HEK293T (cell line): ENCODE measurements around the gene EFCAB11.

Source experiments
- CTCF ChIA-PET: fragments of 350-600 bp; formaldehyde crosslinking; extraction: SDS; loops from one replicate; lab custom pipeline; 2021; ENCODE audit warnings: antibody characterized with exemption, inconsistent platforms; lab: Yijun Ruan, JAX
- POLR2A ChIA-PET: fragments of 350-600 bp; formaldehyde crosslinking; extraction: SDS; loops from one replicate; lab custom pipeline; 2020; ENCODE audit warnings: antibody characterized with exemption, inconsistent platforms; lab: Yijun Ruan, JAX
- DNase-seq: peaks from one replicate; pipeline ENCODE4 v3.0.0; 2012; ENCODE audit warnings: mixed read lengths; ENCODE audit errors: extremely low spot score
- ARNT ChIP-seq: fragments of 450-650 bp; IDR thresholded peaks from 2 replicates; pipeline ENCODE4 v1.6.1; 2017; ENCODE audit warnings: mild to moderate bottlenecking
- BHLHE40 ChIP-seq: fragments of 450-650 bp; IDR thresholded peaks from 2 replicates; pipeline ENCODE4 v1.6.1; 2016; ENCODE audit warnings: mild to moderate bottlenecking, moderate library complexity, borderline replicate concordance
- CTBP1 ChIP-seq: fragments of 450-650 bp; IDR thresholded peaks from 2 replicates; pipeline ENCODE4 v1.6.1; 2016; ENCODE audit warnings: borderline replicate concordance
- ELF4 ChIP-seq: fragments of 450-650 bp; IDR thresholded peaks from 2 replicates; pipeline ENCODE4 v1.6.1; 2017; ENCODE audit warnings: antibody characterized with exemption
- FOXA1 ChIP-seq: fragments of 450-650 bp; IDR thresholded peaks from 2 replicates; pipeline ENCODE4 v1.6.1; 2016; ENCODE audit warnings: mild to moderate bottlenecking
- FOXK2 ChIP-seq: fragments of 450-650 bp; IDR thresholded peaks from 2 replicates; pipeline ENCODE4 v1.6.1; 2016; ENCODE audit warnings: mild to moderate bottlenecking
- FOXM1 ChIP-seq: fragments of 450-650 bp; IDR thresholded peaks from 2 replicates; pipeline ENCODE4 v1.6.1; 2017; ENCODE audit warnings: mild to moderate bottlenecking, borderline replicate concordance
- HDGF ChIP-seq: fragments of 450-650 bp; IDR thresholded peaks from 2 replicates; pipeline ENCODE4 v1.6.1; 2017; ENCODE audit warnings: antibody characterized with exemption, borderline replicate concordance
- L3MBTL2 ChIP-seq: fragments of 450-650 bp; conservative IDR thresholded peaks from 2 replicates; pipeline ENCODE4 v1.6.1; 2016; ENCODE audit warnings: mild to moderate bottlenecking
- LEF1 ChIP-seq: fragments of 450-650 bp; IDR thresholded peaks from 2 replicates; pipeline ENCODE4 v1.6.1; 2017; ENCODE audit warnings: mild to moderate bottlenecking, borderline replicate concordance
- NFRKB ChIP-seq: fragments of 450-650 bp; IDR thresholded peaks from 2 replicates; pipeline ENCODE4 v1.6.1; 2016; ENCODE audit warnings: mild to moderate bottlenecking, moderate library complexity
- SP1 ChIP-seq: fragments of 450-650 bp; IDR thresholded peaks from 2 replicates; pipeline ENCODE4 v1.6.1; 2017
- SUZ12 ChIP-seq: fragments of 450-650 bp; IDR thresholded peaks from 2 replicates; pipeline ENCODE4 v1.6.1; 2016; ENCODE audit warnings: mild to moderate bottlenecking
- TARDBP ChIP-seq: fragments of 450-650 bp; IDR thresholded peaks from 2 replicates; pipeline ENCODE4 v1.6.1; 2016
- ZNF384 ChIP-seq: fragments of 450-650 bp; IDR thresholded peaks from 2 replicates; pipeline ENCODE4 v1.6.1; 2016
- TF ChIP-seq, protein P1 (sequence below): fragments of 450-650 bp; IDR thresholded peaks from 2 replicates; pipeline ENCODE4 v1.6.1; 2016

The EFCAB11 gene

DNA sequence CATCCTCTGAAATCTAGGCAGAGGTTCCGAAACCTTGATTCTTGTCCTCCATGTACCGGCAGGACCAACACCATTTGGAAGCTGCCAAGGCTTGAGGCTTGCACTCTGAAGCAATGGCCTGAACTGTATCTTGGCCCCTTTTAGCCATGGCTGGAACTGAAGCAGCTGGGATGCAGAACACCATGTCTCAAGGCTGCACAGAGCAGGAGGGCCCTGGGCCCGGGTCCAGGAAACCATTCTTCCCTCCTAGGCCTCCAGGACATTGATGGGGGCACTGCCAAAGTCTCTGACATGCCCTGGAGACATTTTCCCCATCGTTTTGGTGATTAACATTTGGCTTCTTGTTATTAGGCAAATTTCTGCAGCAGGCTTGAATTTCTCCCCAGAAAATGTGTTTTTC lies 198.7 kb downstream of the EFCAB11 start:
- CTCF ChIA-PET = no interaction called here
- DNase-seq = no peak
- no peak for TF ChIP-seq ELF4
- TF ChIP-seq FOXK2 = no peak
- TF ChIP-seq FOXM1 = no peak
- no peak for TF ChIP-seq HDGF
- no peak for TF ChIP-seq SP1
- TF ChIP-seq LEF1 = no peak
- no peak for TF ChIP-seq FOXA1
- TF ChIP-seq CTBP1 = no peak
- TF ChIP-seq, protein P1, sequence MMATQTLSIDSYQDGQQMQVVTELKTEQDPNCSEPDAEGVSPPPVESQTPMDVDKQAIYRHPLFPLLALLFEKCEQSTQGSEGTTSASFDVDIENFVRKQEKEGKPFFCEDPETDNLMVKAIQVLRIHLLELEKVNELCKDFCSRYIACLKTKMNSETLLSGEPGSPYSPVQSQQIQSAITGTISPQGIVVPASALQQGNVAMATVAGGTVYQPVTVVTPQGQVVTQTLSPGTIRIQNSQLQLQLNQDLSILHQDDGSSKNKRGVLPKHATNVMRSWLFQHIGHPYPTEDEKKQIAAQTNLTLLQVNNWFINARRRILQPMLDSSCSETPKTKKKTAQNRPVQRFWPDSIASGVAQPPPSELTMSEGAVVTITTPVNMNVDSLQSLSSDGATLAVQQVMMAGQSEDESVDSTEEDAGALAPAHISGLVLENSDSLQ = no peak
- TF ChIP-seq SUZ12 = no peak
- TF ChIP-seq NFRKB = no peak
- no peak for TF ChIP-seq L3MBTL2
- no peak for TF ChIP-seq BHLHE40
- no peak for TF ChIP-seq ARNT
- TF ChIP-seq TARDBP = no peak

GRCh38 chr14:89753828-89754412 lies 200.6 kb downstream of the EFCAB11 start:
- CTCF ChIA-PET = no interaction called here
- POLR2A ChIA-PET = no interaction called here
- TF ChIP-seq ELF4 (no peak), SP1 (no peak), FOXM1 (no peak), HDGF (no peak), L3MBTL2 (no peak), TARDBP (no peak), NFRKB (no peak), LEF1 (no peak), ZNF384 (no peak), SUZ12 (no peak), ARNT (no peak), FOXK2 (no peak), BHLHE40 (no peak), CTBP1 (no peak)
- TF ChIP-seq, protein P1 = no peak
- DNase-seq = no peak

More for the DNA sequence above, 198.7 kb downstream of the EFCAB11 start:
- POLR2A ChIA-PET = no interaction called here

- no peak for DNase-seq
- ChIA-PET CTCF (no interaction called here), POLR2A (no interaction called here)
Observed at GRCh38 chr14:89750908-89751392, 203.6 kb downstream of the EFCAB11 start.

GRCh38 chr14:89750281-89750755 lies 204.2 kb downstream of the EFCAB11 start:
- CTCF ChIA-PET = no interaction called here

More at GRCh38 chr14:89750908-89751392, 203.6 kb downstream of the EFCAB11 start:
- TF ChIP-seq FOXM1 (no peak), SUZ12 (no peak), SP1 (no peak)

GRCh38 chr14:89748004-89748403 lies 206.5 kb downstream of the EFCAB11 start:
- DNase-seq = no peak
- POLR2A ChIA-PET = no interaction called here
- TF ChIP-seq LEF1 (no peak), SP1 (no peak), SUZ12 (no peak), ARNT (no peak), ZNF384 (no peak), HDGF (no peak), BHLHE40 (no peak), ELF4 (no peak), FOXK2 (no peak), FOXA1 (no peak), TARDBP (no peak), NFRKB (no peak), L3MBTL2 (no peak), FOXM1 (no peak), CTBP1 (no peak)
- TF ChIP-seq, protein P1 = no peak
- CTCF ChIA-PET = no interaction called here

More at GRCh38 chr14:89750281-89750755, 204.2 kb downstream of the EFCAB11 start:
- POLR2A ChIA-PET = no interaction called here
- TF ChIP-seq CTBP1 = no peak
- TF ChIP-seq, protein P1 = no peak
- no peak for TF ChIP-seq NFRKB
- TF ChIP-seq L3MBTL2 = no peak
- TF ChIP-seq ARNT = no peak
- no peak for TF ChIP-seq ELF4
- TF ChIP-seq LEF1 = no peak
- no peak for TF ChIP-seq FOXK2
- no peak for TF ChIP-seq BHLHE40
- no peak for TF ChIP-seq FOXM1
- TF ChIP-seq SUZ12 = no peak
- TF ChIP-seq HDGF = no peak
- TF ChIP-seq ZNF384 = no peak
- TF ChIP-seq FOXA1 = no peak
- TF ChIP-seq TARDBP = no peak
- TF ChIP-seq SP1 = no peak
- no peak for DNase-seq
